H9 (cell line): ENCODE data around the gene CTAG1B. TPM values are rescaled to one million over a fixed set of nuclear protein-coding genes. Genes with fewer than 3 reads are reported as not detected.

ENCODE experiments used
- DNase-seq: peaks from one replicate; pipeline ENCODE4 v3.0.0-alpha.2; 2017
- H2AFZ ChIP-seq: one replicate; pipeline ENCODE4 v1.6.1; 2013; ENCODE audit warnings: mild to moderate bottlenecking, low read length, control low read depth, moderate library complexity
- H2AK5ac ChIP-seq: 2 replicates; pipeline ENCODE4 v1.6.1; 2013; ENCODE audit warnings: low read length, control low read depth, mixed read lengths; ENCODE audit not compliant: insufficient read length
- H2BK120ac ChIP-seq: one replicate; pipeline ENCODE4 v1.6.1; 2013; ENCODE audit warnings: low read depth, mild to moderate bottlenecking, low read length, control low read depth, inconsistent platforms; ENCODE audit not compliant: poor library complexity, severe bottlenecking
- H2BK12ac ChIP-seq: 2 replicates; pipeline ENCODE4 v1.6.1; 2013; ENCODE audit warnings: low read length, control low read depth, mixed read lengths, low read depth; ENCODE audit not compliant: insufficient read length
- H2BK15ac ChIP-seq: 2 replicates; pipeline ENCODE4 v1.6.1; 2013; ENCODE audit warnings: low read depth, low read length, control low read depth
- H2BK20ac ChIP-seq: one replicate; pipeline ENCODE4 v1.6.1; 2013; ENCODE audit warnings: low read depth, mild to moderate bottlenecking, low read length, control low read depth, inconsistent platforms; ENCODE audit not compliant: poor library complexity, severe bottlenecking
- H2BK5ac ChIP-seq: 2 replicates; pipeline ENCODE4 v1.6.1; 2013; ENCODE audit warnings: low read length, control low read depth, mixed read lengths; ENCODE audit not compliant: insufficient read length
- H3K14ac ChIP-seq: 2 replicates; pipeline ENCODE4 v1.6.1; 2013; ENCODE audit warnings: low read length, control low read depth; ENCODE audit not compliant: insufficient read depth
- H3K18ac ChIP-seq: 2 replicates; pipeline ENCODE4 v1.6.1; 2013; ENCODE audit warnings: low read depth, mild to moderate bottlenecking, mixed read lengths, low read length, control low read depth; ENCODE audit not compliant: insufficient read length
- H3K23ac ChIP-seq: 2 replicates; pipeline ENCODE4 v1.6.1; 2013; ENCODE audit warnings: low read length, control low read depth, mixed read lengths, low read depth; ENCODE audit not compliant: insufficient read length
- H3K23me2 ChIP-seq: 2 replicates; pipeline ENCODE4 v1.6.1; 2013; ENCODE audit warnings: low read depth, mild to moderate bottlenecking, mixed read lengths, low read length, control low read depth; ENCODE audit not compliant: insufficient read length, poor library complexity, severe bottlenecking
- H3K27ac ChIP-seq: 2 replicates; pipeline ENCODE4 v1.5.1; 2013; ENCODE audit warnings: low read length, control low read depth, mixed read lengths, low read depth; ENCODE audit not compliant: insufficient read length
- H3K27me3 ChIP-seq: 2 replicates; pipeline ENCODE4 v1.6.1; 2013; ENCODE audit warnings: low read length, control low read depth, inconsistent platforms; ENCODE audit not compliant: insufficient read depth
- H3K4ac ChIP-seq: 2 replicates; pipeline ENCODE4 v1.6.1; 2013; ENCODE audit warnings: low read depth, mild to moderate bottlenecking, control low read depth, inconsistent platforms, low read length, moderate library complexity
- H3K4me1 ChIP-seq: 2 replicates; pipeline ENCODE4 v1.6.1; 2013; ENCODE audit warnings: low read length, control low read depth, inconsistent platforms; ENCODE audit not compliant: insufficient read depth
- H3K4me2 ChIP-seq: 2 replicates; pipeline ENCODE4 v1.6.1; 2013; ENCODE audit warnings: low read length, control low read depth, mixed read lengths; ENCODE audit not compliant: insufficient read length, insufficient read depth
- H3K56ac ChIP-seq: 2 replicates; pipeline ENCODE4 v1.6.1; 2013; ENCODE audit warnings: low read depth, mild to moderate bottlenecking, mixed read lengths, low read length, control low read depth; ENCODE audit not compliant: insufficient read length
- H3K79me1 ChIP-seq: 2 replicates; pipeline ENCODE4 v1.6.1; 2013; ENCODE audit warnings: low read depth, mild to moderate bottlenecking, moderate library complexity, low read length, control low read depth, inconsistent platforms; ENCODE audit not compliant: insufficient read depth, poor library complexity, severe bottlenecking
- H3K79me2 ChIP-seq: 2 replicates; pipeline ENCODE4 v1.6.1; 2013; ENCODE audit warnings: low read length, control low read depth, inconsistent platforms; ENCODE audit not compliant: insufficient read depth
- H3K9ac ChIP-seq: 2 replicates; pipeline ENCODE4 v1.6.1; 2013; ENCODE audit warnings: low read length, control low read depth, mixed read lengths; ENCODE audit not compliant: insufficient read length; ENCODE audit errors: extremely low read depth
- H3K9me3 ChIP-seq: one replicate; pipeline ENCODE4 v1.6.1; 2013; ENCODE audit warnings: low read depth, low read length, inconsistent platforms; ENCODE audit not compliant: control insufficient read depth
- H3T11ph ChIP-seq: one replicate; pipeline ENCODE4 v1.6.1; 2013; ENCODE audit warnings: mild to moderate bottlenecking, low read length, control low read depth, inconsistent platforms
- H4K20me1 ChIP-seq: one replicate; pipeline ENCODE4 v1.6.1; 2013; ENCODE audit not compliant: control insufficient read depth, insufficient read length, insufficient read depth
- H4K5ac ChIP-seq: 2 replicates; pipeline ENCODE4 v1.6.1; 2013; ENCODE audit warnings: low read depth, mild to moderate bottlenecking, mixed read lengths, low read length, control low read depth; ENCODE audit not compliant: insufficient read length
- H4K8ac ChIP-seq: replicated peaks from 2 replicates; pipeline ENCODE4 v1.6.1; 2013; ENCODE audit warnings: low read length, control low read depth, mixed read lengths, low read depth; ENCODE audit not compliant: insufficient read length
- H4K91ac ChIP-seq: 2 replicates; pipeline ENCODE4 v1.6.1; 2013; ENCODE audit warnings: low read depth, mild to moderate bottlenecking, moderate library complexity, mixed read lengths, low read length, control low read depth; ENCODE audit not compliant: insufficient read length
- H3K27ac Mint-ChIP-seq, 3 experiments: 2 replicates in 2 of 3; 3 replicates in 1 of 3; pipeline ENCODE4 v1.8.0; 2020 to 2021; ENCODE audit warnings: mixed read lengths in 3 of 3, mild to moderate bottlenecking in 1 of 3, moderate library complexity in 1 of 3
- H3K27me3 Mint-ChIP-seq: 2 replicates; pipeline ENCODE4 v1.8.0; 2021; ENCODE audit warnings: low read depth, mild to moderate bottlenecking, moderate library complexity, mixed read lengths
- H3K36me3 Mint-ChIP-seq, 3 experiments: 2 replicates in 2 of 3; 3 replicates in 1 of 3; pipeline ENCODE4 v1.8.0; 2020 to 2021; ENCODE audit warnings: low read depth in 3 of 3, mixed read lengths in 3 of 3; ENCODE audit not compliant: insufficient read depth in 1 of 3
- H3K4me1 Mint-ChIP-seq, 2 experiments: 2 replicates each; pipeline ENCODE4 v1.8.0; 2020; ENCODE audit warnings: mixed read lengths in 2 of 2
- H3K4me3 Mint-ChIP-seq, 2 experiments: 2 replicates in 1 of 2; 3 replicates in 1 of 2; pipeline ENCODE4 v1.8.0; 2020 to 2021; ENCODE audit warnings: mild to moderate bottlenecking in 2 of 2, mixed read lengths in 2 of 2, moderate library complexity in 1 of 2
- H3K9me3 Mint-ChIP-seq, 2 experiments: 2 replicates in 1 of 2; 3 replicates in 1 of 2; pipeline ENCODE4 v1.8.0; 2020; ENCODE audit warnings: mild to moderate bottlenecking in 2 of 2, mixed read lengths in 2 of 2, moderate library complexity in 1 of 2
- WGBS: extraction: QIAGEN DNeasy Blood & Tissue Kit; methylation state at CpG from one replicate; pipeline ENCODE4 v1.1.7; 2013; ENCODE audit warnings: missing lambda C conversion rate, low lambda C conversion rate, mixed read lengths; ENCODE audit not compliant: insufficient read length; ENCODE audit errors: extremely low coverage; 5-methylcytosine and 5-hydroxymethylcytosine counted together
- total RNA-seq: library from RNA; stranded (reverse); gene quantifications from 2 replicates; pipeline ENCODE4 v1.2.1, GENCODE V29; 2021
- TF ChIP-seq, protein P1 (sequence below): fragments of 200-600 bp; sonication (generic); conservative IDR thresholded peaks from 3 replicates; pipeline ENCODE4 v1.8.0; 2021; ENCODE audit warnings: antibody characterized with exemption, mild to moderate bottlenecking

The CTAG1B gene
- total RNA-seq, 1 experiment from 2014 or later: not detected

GRCh38 chrX:154595559-154596249 is 23.4 kb downstream of the CTAG1B start:
- no CpG with 5 or more reads among the region's 2 CpGs for WGBS

More at GRCh38 chrX:154595559-154596249, 23.4 kb downstream of the CTAG1B start:
- TF ChIP-seq, protein P1, sequence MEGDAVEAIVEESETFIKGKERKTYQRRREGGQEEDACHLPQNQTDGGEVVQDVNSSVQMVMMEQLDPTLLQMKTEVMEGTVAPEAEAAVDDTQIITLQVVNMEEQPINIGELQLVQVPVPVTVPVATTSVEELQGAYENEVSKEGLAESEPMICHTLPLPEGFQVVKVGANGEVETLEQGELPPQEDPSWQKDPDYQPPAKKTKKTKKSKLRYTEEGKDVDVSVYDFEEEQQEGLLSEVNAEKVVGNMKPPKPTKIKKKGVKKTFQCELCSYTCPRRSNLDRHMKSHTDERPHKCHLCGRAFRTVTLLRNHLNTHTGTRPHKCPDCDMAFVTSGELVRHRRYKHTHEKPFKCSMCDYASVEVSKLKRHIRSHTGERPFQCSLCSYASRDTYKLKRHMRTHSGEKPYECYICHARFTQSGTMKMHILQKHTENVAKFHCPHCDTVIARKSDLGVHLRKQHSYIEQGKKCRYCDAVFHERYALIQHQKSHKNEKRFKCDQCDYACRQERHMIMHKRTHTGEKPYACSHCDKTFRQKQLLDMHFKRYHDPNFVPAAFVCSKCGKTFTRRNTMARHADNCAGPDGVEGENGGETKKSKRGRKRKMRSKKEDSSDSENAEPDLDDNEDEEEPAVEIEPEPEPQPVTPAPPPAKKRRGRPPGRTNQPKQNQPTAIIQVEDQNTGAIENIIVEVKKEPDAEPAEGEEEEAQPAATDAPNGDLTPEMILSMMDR: no peak
- H3K23me2 ChIP-seq: no peaks in the 10 kb centered on the region
- no peak overlapping the region for H2BK15ac ChIP-seq
- no peak overlapping the region for H2AK5ac ChIP-seq
- no peaks in the 10 kb centered on the region for H3K79me1 ChIP-seq
- H3K27me3 ChIP-seq: no peaks in the 10 kb centered on the region
- no peaks in the 10 kb centered on the region for H3K4me1 ChIP-seq
- no peak overlapping the region for H2BK5ac ChIP-seq
- H3K4ac ChIP-seq: no peak overlapping the region
- peaks cover 63% of the 10 kb centered on the region for H3K9me3 ChIP-seq
- no peak overlapping the region for H2BK20ac ChIP-seq
- no peak overlapping the region for H3T11ph ChIP-seq
- Mint-ChIP-seq H3K36me3 (peaks cover 21 to 23% (median 21%) of the 10 kb centered on the region in 3 experiments), H3K4me1 (peaks cover 14 to 20% of the 10 kb centered on the region in 2 experiments), H3K4me3 (no peak overlapping the region; a peak in 1 of 5 replicates), H3K27ac (peak overlapping the region; percentile 11 to 52 (median 44); a peak in 4 of 7 replicates), H3K27me3 (peaks cover 5% of the 10 kb centered on the region), H3K9me3 (peaks cover 88% of the 10 kb centered on the region in 2 experiments)
- H4K8ac ChIP-seq: no peak overlapping the region
- no peak overlapping the region for H3K4me2 ChIP-seq
- H4K5ac ChIP-seq: no peak overlapping the region
- H3K14ac ChIP-seq: no peak overlapping the region
- no peaks in the 10 kb centered on the region for H3K79me2 ChIP-seq
- H3K27ac ChIP-seq: peak overlapping the region; percentile 22
- no peak overlapping the region for H3K56ac ChIP-seq
- H3K23ac ChIP-seq: no peak overlapping the region
- H3K18ac ChIP-seq: no peak overlapping the region
- H2BK120ac ChIP-seq: no peak overlapping the region
- no peak overlapping the region for H4K91ac ChIP-seq
- DNase-seq: no peak
- no peak overlapping the region for H2AFZ ChIP-seq
- H2BK12ac ChIP-seq: no peak overlapping the region
- no peak overlapping the region for H3K9ac ChIP-seq
- H4K20me1 ChIP-seq: no peaks in the 10 kb centered on the region
